ENCODE data around the gene FBXL13. TPM values are rescaled to one million over a fixed set of nuclear protein-coding genes. Genes with fewer than 3 reads are reported as not detected.

Gene FBXL13
- total RNA-seq, 1 donor from 2014 or later, result 0.98 TPM

- intact Hi-C loops (cut with DNase I), result no loop called here
- H3K36me3 ChIP-seq, result no peaks in the 10 kb centered on the region
- H3K9me3 ChIP-seq, result no peaks in the 10 kb centered on the region
- no peak overlapping the region for H3K4me3 ChIP-seq
- no peak overlapping the region for H3K27ac ChIP-seq
- H3K27me3 ChIP-seq, result no peaks in the 10 kb centered on the region
- TF ChIP-seq POLR2A (IDR thresholded peaks at IDR 0.05), result no peak
- TF ChIP-seq CTCF (IDR thresholded peaks at IDR 0.05), result no peak
- TF ChIP-seq POLR2AphosphoS5 (IDR thresholded peaks at IDR 0.05; ENCODE audit: insufficient read depth in 1 of 2, low read depth in 1 of 2), result no peak
- DNase-seq (ENCODE audit: extremely low spot score in 2 of 2), result no peak
- H3K4me1 ChIP-seq, result no peaks in the 10 kb centered on the region
Measured at GRCh38 chr7:102883098-102883860, 191.3 kb downstream of the FBXL13 start.

- Histone ChIP-seq H3K27me3 (no peaks in the 10 kb centered on the region), H3K27ac (no peak overlapping the region), H3K36me3 (no peaks in the 10 kb centered on the region), H3K9me3 (no peaks in the 10 kb centered on the region), H3K4me1 (no peaks in the 10 kb centered on the region), H3K4me3 (no peak overlapping the region)
- intact Hi-C loops (cut with DNase I), result no loop called here
- TF ChIP-seq POLR2A (IDR thresholded peaks at IDR 0.05) (no peak), CTCF (IDR thresholded peaks at IDR 0.05) (no peak), POLR2AphosphoS5 (IDR thresholded peaks at IDR 0.05; ENCODE audit: insufficient read depth in 1 of 2, low read depth in 1 of 2) (peak in 1 of 2 donors; percentile 11)
- DNase-seq (ENCODE audit: extremely low spot score in 2 of 2), result no peak
Measured at GRCh38 chr7:102875700-102876295, 198.8 kb downstream of the FBXL13 start.

GRCh38 chr7:102874966-102875365 is 199.6 kb downstream of the FBXL13 start:
- no peaks in the 10 kb centered on the region for H3K9me3 ChIP-seq
- no peaks in the 10 kb centered on the region for H3K36me3 ChIP-seq
- no peak overlapping the region for H3K27ac ChIP-seq
- intact Hi-C loops (cut with DNase I), result no loop called here
- no peaks in the 10 kb centered on the region for H3K27me3 ChIP-seq
- no peak overlapping the region for H3K4me3 ChIP-seq
- TF ChIP-seq POLR2A (IDR thresholded peaks at IDR 0.05) (no peak), POLR2AphosphoS5 (IDR thresholded peaks at IDR 0.05; ENCODE audit: insufficient read depth in 1 of 2, low read depth in 1 of 2) (no peak), CTCF (IDR thresholded peaks at IDR 0.05) (no peak)
- DNase-seq (ENCODE audit: extremely low spot score in 2 of 2), result no peak
- H3K4me1 ChIP-seq, result no peaks in the 10 kb centered on the region

GRCh38 chr7:102874166-102874829 is 200.3 kb downstream of the FBXL13 start:
- DNase-seq (ENCODE audit: extremely low spot score in 2 of 2), result no peak
- no peak for TF ChIP-seq POLR2A (IDR thresholded peaks at IDR 0.05)
- TF ChIP-seq CTCF (IDR thresholded peaks at IDR 0.05), result no peak
- no peak for TF ChIP-seq POLR2AphosphoS5 (IDR thresholded peaks at IDR 0.05; ENCODE audit: insufficient read depth in 1 of 2, low read depth in 1 of 2)

More at GRCh38 chr7:102874166-102874829, 200.3 kb downstream of the FBXL13 start:
- Histone ChIP-seq H3K9me3 (no peaks in the 10 kb centered on the region), H3K27me3 (no peaks in the 10 kb centered on the region), H3K4me3 (no peak overlapping the region), H3K4me1 (no peaks in the 10 kb centered on the region), H3K27ac (no peak overlapping the region), H3K36me3 (no peaks in the 10 kb centered on the region)
- intact Hi-C loops (cut with DNase I), result no loop called here

Data from vagina (tissue), 2 donors.